IMR-90 (cell line): ENCODE measurements around the gene ANKIB1. TPM values are rescaled to one million over a fixed set of nuclear protein-coding genes. Genes with fewer than 3 reads are reported as not detected.

ENCODE experiments used
- ATAC-seq: fragments of 200-7000 bp; cut with Tn5 transposase; 2 replicates; pipeline ENCODE4 v1.9.1; 2020; ENCODE audit warnings: low read depth, mild to moderate bottlenecking, moderate library complexity
- BruUV-seq: library from RNA; stranded (reverse); fragments of 400-500 nt; replicated peaks from 2 replicates; lab custom pipeline; 2021; lab: Mats Ljungman, UMichigan
- CTCF ChIA-PET: fragments of 300-600 bp; formaldehyde crosslinking; extraction: SDS; loops from one replicate; lab custom pipeline; 2021; ENCODE audit warnings: antibody characterized with exemption; lab: Yijun Ruan, JAX
- POLR2A ChIA-PET: fragments of 300-600 bp; sonication (Branson Sonifier 250); formaldehyde crosslinking; loops from one replicate; lab custom pipeline; 2022; ENCODE audit warnings: antibody characterized with exemption; ENCODE audit not compliant: unreplicated experiment; lab: Charles Lee
- DNase-seq: peaks from one replicate; pipeline ENCODE4 v3.0.0; 2013
- H2AFZ ChIP-seq: replicated peaks from 2 replicates; pipeline ENCODE3; 2013; ENCODE audit warnings: low read length, mild to moderate bottlenecking; ENCODE audit not compliant: poor library complexity
- H2AK5ac ChIP-seq: 2 replicates; pipeline ENCODE4 v1.6.1; 2013; ENCODE audit warnings: low read depth, low read length, inconsistent platforms
- H2AK9ac ChIP-seq: replicated peaks from 2 replicates; pipeline ENCODE3; 2013; ENCODE audit warnings: mild to moderate bottlenecking, low read depth, low read length, moderate library complexity; ENCODE audit not compliant: poor library complexity
- H2BK120ac ChIP-seq: 2 replicates; pipeline ENCODE4 v1.6.1; 2013; ENCODE audit warnings: low read depth, low read length, inconsistent platforms
- H2BK15ac ChIP-seq: 3 replicates; pipeline ENCODE4 v1.6.1; 2013; ENCODE audit warnings: low read depth, low read length, inconsistent platforms
- H2BK20ac ChIP-seq: 2 replicates; pipeline ENCODE4 v1.6.1; 2013; ENCODE audit warnings: low read depth, mild to moderate bottlenecking, inconsistent platforms, low read length, moderate library complexity
- H2BK5ac ChIP-seq: 2 replicates; pipeline ENCODE4 v1.6.1; 2013; ENCODE audit warnings: mild to moderate bottlenecking, low read depth, low read length, inconsistent platforms; ENCODE audit not compliant: poor library complexity, severe bottlenecking
- H3K14ac ChIP-seq: replicated peaks from 2 replicates; pipeline ENCODE4 v1.6.1; 2013; ENCODE audit warnings: low read depth, low read length, inconsistent platforms
- H3K18ac ChIP-seq: 2 replicates; pipeline ENCODE4 v1.6.1; 2013; ENCODE audit warnings: low read depth, low read length, control low read depth
- H3K23ac ChIP-seq: 2 replicates; pipeline ENCODE4 v1.6.1; 2013; ENCODE audit warnings: low read depth, low read length, inconsistent platforms
- H3K27ac ChIP-seq: 2 replicates; pipeline ENCODE4 v1.5.1; 2013; ENCODE audit warnings: mild to moderate bottlenecking, control low read depth, low read length; ENCODE audit not compliant: insufficient read depth
- H3K27me3 ChIP-seq: 2 replicates; pipeline ENCODE4 v1.6.1; 2013; ENCODE audit warnings: low read length; ENCODE audit not compliant: control insufficient read depth, insufficient read depth
- H3K36me3 ChIP-seq: 2 replicates; pipeline ENCODE4 v1.6.1; 2013; ENCODE audit warnings: low read length, mixed read lengths; ENCODE audit not compliant: control insufficient read depth, insufficient read depth
- H3K4ac ChIP-seq: 2 replicates; pipeline ENCODE4 v1.6.1; 2013; ENCODE audit warnings: low read depth, low read length, inconsistent platforms
- H3K4me1 ChIP-seq: 2 replicates; pipeline ENCODE4 v1.6.1; 2013; ENCODE audit warnings: low read length, mixed read lengths; ENCODE audit not compliant: control insufficient read depth, insufficient read depth
- H3K4me2 ChIP-seq: 2 replicates; pipeline ENCODE4 v1.6.1; 2013; ENCODE audit warnings: low read depth, mild to moderate bottlenecking, control low read depth, low read length, moderate library complexity
- H3K4me3 ChIP-seq: 2 replicates; pipeline ENCODE4 v1.5.1; 2013; ENCODE audit warnings: low read depth, mild to moderate bottlenecking, control low read depth, low read length, moderate library complexity; ENCODE audit not compliant: insufficient read depth
- H3K56ac ChIP-seq: 2 replicates; pipeline ENCODE4 v1.6.1; 2013; ENCODE audit warnings: low read length, inconsistent platforms; ENCODE audit not compliant: insufficient read depth; ENCODE audit errors: extremely low read depth
- H3K79me1 ChIP-seq, 2 experiments: 2 replicates each; pipeline ENCODE4 v1.6.1; 2013; ENCODE audit warnings: low read length in 2 of 2, inconsistent platforms in 1 of 2, low read depth in 1 of 2
- H3K9ac ChIP-seq: 2 replicates; pipeline ENCODE4 v1.6.1; 2013; ENCODE audit warnings: low read depth, low read length, control low read depth
- H3K9me1 ChIP-seq: 2 replicates; pipeline ENCODE4 v1.6.1; 2013; ENCODE audit warnings: low read length, inconsistent platforms; ENCODE audit not compliant: insufficient read depth
- H3K9me3 ChIP-seq: 2 replicates; pipeline ENCODE4 v1.6.1; 2013; ENCODE audit warnings: low read length; ENCODE audit not compliant: control insufficient read depth, insufficient read depth
- H4K20me1 ChIP-seq: 2 replicates; pipeline ENCODE4 v1.6.1; 2013; ENCODE audit warnings: low read length, inconsistent platforms; ENCODE audit not compliant: insufficient read depth
- H4K5ac ChIP-seq: 2 replicates; pipeline ENCODE4 v1.6.1; 2013; ENCODE audit warnings: mild to moderate bottlenecking, low read depth, low read length, control low read depth
- H4K8ac ChIP-seq, 2 experiments: 2 replicates each; pipeline ENCODE4 v1.6.1; 2013; ENCODE audit warnings: low read depth in 2 of 2, low read length in 2 of 2, control low read depth in 1 of 2, inconsistent platforms in 1 of 2
- H4K91ac ChIP-seq: 2 replicates; pipeline ENCODE4 v1.6.1; 2013; ENCODE audit warnings: low read depth, low read length, inconsistent platforms; ENCODE audit not compliant: insufficient read depth
- BHLHE40 ChIP-seq: fragments of 150-350 bp; IDR thresholded peaks from 2 replicates; pipeline ENCODE4 v1.6.1; 2016; ENCODE audit warnings: mild to moderate bottlenecking, low read depth, low read length
- CEBPB ChIP-seq: IDR thresholded peaks from 2 replicates; pipeline ENCODE4 v1.6.1; 2012; ENCODE audit warnings: low read depth, low read length, improper control_type of control experiment
- CHD1 ChIP-seq: IDR thresholded peaks from 2 replicates; pipeline ENCODE4 v1.6.1; 2012; ENCODE audit warnings: low read depth, low read length, improper control_type of control experiment
- FOS ChIP-seq: fragments of 150-350 bp; IDR thresholded peaks from 2 replicates; pipeline ENCODE4 v1.6.1; 2016; ENCODE audit warnings: low read depth, low read length
- MAFK ChIP-seq: IDR thresholded peaks from 2 replicates; pipeline ENCODE4 v1.6.1; 2012; ENCODE audit warnings: low read depth, low read length, improper control_type of control experiment
- MAZ ChIP-seq: IDR thresholded peaks from 2 replicates; pipeline ENCODE4 v1.6.1; 2012; ENCODE audit warnings: low read depth, mild to moderate bottlenecking, low read length, improper control_type of control experiment, moderate library complexity, borderline replicate concordance
- MXI1 ChIP-seq: IDR thresholded peaks from 2 replicates; pipeline ENCODE4 v1.6.1; 2012; ENCODE audit warnings: low read depth, mild to moderate bottlenecking, low read length, moderate library complexity, borderline replicate concordance
- NFE2L2 ChIP-seq: fragments of 150-350 bp; IDR thresholded peaks from 2 replicates; pipeline ENCODE4 v1.6.1; 2016; ENCODE audit warnings: low read depth, mild to moderate bottlenecking, low read length
- POLR2A ChIP-seq: IDR thresholded peaks from 2 replicates; pipeline ENCODE4 v1.6.1; 2012; ENCODE audit warnings: mild to moderate bottlenecking, low read depth, low read length
- RAD21 ChIP-seq: IDR thresholded peaks from 2 replicates; pipeline ENCODE4 v1.6.1; 2012; ENCODE audit warnings: low read length, improper control_type of control experiment
- RCOR1 ChIP-seq: IDR thresholded peaks from 2 replicates; pipeline ENCODE4 v1.6.1; 2012; ENCODE audit warnings: mild to moderate bottlenecking, low read length, improper control_type of control experiment; ENCODE audit not compliant: insufficient replicate concordance
- RFX5 ChIP-seq: IDR thresholded peaks from 2 replicates; pipeline ENCODE4 v1.8.0; 2012; ENCODE audit warnings: low read depth, mild to moderate bottlenecking, low read length, moderate library complexity
- SMC3 ChIP-seq: fragments of 150-350 bp; IDR thresholded peaks from 2 replicates; pipeline ENCODE4 v1.6.1; 2016; ENCODE audit warnings: low read depth, mild to moderate bottlenecking, antibody characterized with exemption, low read length, moderate library complexity
- USF2 ChIP-seq: fragments of 150-350 bp; IDR thresholded peaks from 2 replicates; pipeline ENCODE4 v1.6.1; 2017; ENCODE audit warnings: mild to moderate bottlenecking, antibody characterized with exemption, low read length, low read depth
- WGBS, 2 experiments: methylation state at CpG; one replicate each; pipeline versions ENCODE4 v1.1.5 to v1.1.7; 2013; ENCODE audit warnings: missing lambda C conversion rate in 2 of 2; ENCODE audit not compliant: insufficient read length in 1 of 2; ENCODE audit errors: extremely low coverage in 2 of 2; 5-methylcytosine and 5-hydroxymethylcytosine counted together
- dilution Hi-C: fragments of 300-500 bp; cut with HindIII; formaldehyde crosslinking; loops from one replicate; pipeline ENCODE4 v1.14.3; 2018; ENCODE audit warnings: low sequenced_read_pairs; ENCODE audit not compliant: unreplicated experiment
- in situ Hi-C: fragments of 300-500 bp; cut with MboI; formaldehyde crosslinking; loops from 3 replicates; pipeline ENCODE4 v1.14.3; 2019; ENCODE audit warnings: low sequenced_read_pairs, inconsistent platforms, mixed read lengths
- intact Hi-C: fragments of 100-400 bp; cut with micrococcal nuclease; formaldehyde crosslinking; loops from 2 replicates; pipeline ENCODE4 v1.10.0; 2022
- polyA plus RNA-seq, 3 experiments: library from polyadenylated mRNA; depleted of rRNA; stranded (reverse); fragments of >200 nt; gene quantifications; 2 replicates each; pipeline ENCODE4 v1.2.3, GENCODE V29; 2012; ENCODE audit warnings: low replicate concordance in 1 of 3
- total RNA-seq: library from RNA; depleted of rRNA; stranded (reverse); fragments of >200 nt; gene quantifications from 2 replicates; pipeline ENCODE4 v1.2.3, GENCODE V29; 2012
- TF ChIP-seq, protein P1 (sequence below): fragments of 150-350 bp; IDR thresholded peaks from 2 replicates; pipeline ENCODE4 v1.6.1; 2016; ENCODE audit warnings: low read depth, mild to moderate bottlenecking, low read length, moderate library complexity, borderline replicate concordance
- TF ChIP-seq, protein P2 (sequence below): conservative IDR thresholded peaks from 2 replicates; pipeline ENCODE4 v1.5.1; 2012; ENCODE audit warnings: mild to moderate bottlenecking, low read depth, low read length, improper control_type of control experiment

The ANKIB1 gene
- total and polyA plus RNA-seq, 2 of the 4 experiments (the other 2 are of a cell fraction) = 18.7 to 33.9 TPM

DNA sequence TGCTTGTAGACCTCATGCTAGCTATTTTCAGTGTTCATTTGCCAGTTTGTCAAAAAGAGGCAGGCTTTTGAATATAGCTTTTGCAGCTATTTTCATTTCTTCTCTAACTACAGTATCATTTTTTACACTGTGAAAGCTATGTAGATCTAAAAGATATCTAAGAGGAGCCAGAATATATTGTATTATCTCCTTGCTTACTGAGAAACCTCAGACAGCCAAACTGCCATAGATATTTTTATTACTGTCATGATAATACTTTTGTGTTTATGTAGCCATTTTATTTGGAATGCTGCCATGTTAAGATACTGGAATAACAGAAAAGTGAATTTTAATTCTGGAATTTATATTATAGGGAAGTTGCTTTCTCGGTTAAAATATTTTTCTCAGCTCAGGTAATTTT, 37.2 kb downstream of the ANKIB1 start:
- H3K4me2 ChIP-seq = no peak overlapping the region
- intact Hi-C loops = no loop called here
- no peak overlapping the region for H3K23ac ChIP-seq
- dilution Hi-C loops = no loop called here
- ChIA-PET POLR2A (no interaction called here), CTCF (interaction anchor here (0.6 to 1.2 kb wide), 2 partner anchors 13 to 60 kb away, joined by 4 to 5 read pairs; no protein-coding TSS in a partner anchor)
- no peak overlapping the region for H3K4me3 ChIP-seq
- in situ Hi-C loops = no loop called here
- no peaks in the 10 kb centered on the region for H3K36me3 ChIP-seq
- BruUV-seq = no TSS peak
- H3K9ac ChIP-seq = no peak overlapping the region
- WGBS, 2 experiments = no CpG with 5 or more reads among the region's 1 CpG
- no peak overlapping the region for H4K5ac ChIP-seq
- H2BK20ac ChIP-seq = no peak overlapping the region
- no peaks in the 10 kb centered on the region for H3K9me1 ChIP-seq
- no peak overlapping the region for H2BK15ac ChIP-seq
- H3K18ac ChIP-seq = no peak overlapping the region
- H3K27me3 ChIP-seq = no peaks in the 10 kb centered on the region
- H4K91ac ChIP-seq = no peak overlapping the region
- H3K9me3 ChIP-seq = no peaks in the 10 kb centered on the region
- no peak overlapping the region for H2BK5ac ChIP-seq
- H3K56ac ChIP-seq = no peak overlapping the region
- H2AK5ac ChIP-seq = no peak overlapping the region
- H3K4me1 ChIP-seq = peaks cover 2% of the 10 kb centered on the region; the same call in 1 of the 2 replicates
- no peak overlapping the region for H2AK9ac ChIP-seq
- peaks cover 24 to 39% of the 10 kb centered on the region in 2 experiments for H3K79me1 ChIP-seq
- TF ChIP-seq RAD21 (no peak), BHLHE40 (no peak), RCOR1 (no peak), NFE2L2 (no peak), MAFK (no peak), RFX5 (no peak), FOS (no peak), SMC3 (no peak), CHD1 (no peak), MXI1 (no peak), USF2 (no peak), POLR2A (no peak), MAZ (no peak), CEBPB (no peak)
- TF ChIP-seq, protein P1, sequence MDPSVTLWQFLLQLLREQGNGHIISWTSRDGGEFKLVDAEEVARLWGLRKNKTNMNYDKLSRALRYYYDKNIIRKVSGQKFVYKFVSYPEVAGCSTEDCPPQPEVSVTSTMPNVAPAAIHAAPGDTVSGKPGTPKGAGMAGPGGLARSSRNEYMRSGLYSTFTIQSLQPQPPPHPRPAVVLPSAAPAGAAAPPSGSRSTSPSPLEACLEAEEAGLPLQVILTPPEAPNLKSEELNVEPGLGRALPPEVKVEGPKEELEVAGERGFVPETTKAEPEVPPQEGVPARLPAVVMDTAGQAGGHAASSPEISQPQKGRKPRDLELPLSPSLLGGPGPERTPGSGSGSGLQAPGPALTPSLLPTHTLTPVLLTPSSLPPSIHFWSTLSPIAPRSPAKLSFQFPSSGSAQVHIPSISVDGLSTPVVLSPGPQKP = no peak
- TF ChIP-seq, protein P2, sequence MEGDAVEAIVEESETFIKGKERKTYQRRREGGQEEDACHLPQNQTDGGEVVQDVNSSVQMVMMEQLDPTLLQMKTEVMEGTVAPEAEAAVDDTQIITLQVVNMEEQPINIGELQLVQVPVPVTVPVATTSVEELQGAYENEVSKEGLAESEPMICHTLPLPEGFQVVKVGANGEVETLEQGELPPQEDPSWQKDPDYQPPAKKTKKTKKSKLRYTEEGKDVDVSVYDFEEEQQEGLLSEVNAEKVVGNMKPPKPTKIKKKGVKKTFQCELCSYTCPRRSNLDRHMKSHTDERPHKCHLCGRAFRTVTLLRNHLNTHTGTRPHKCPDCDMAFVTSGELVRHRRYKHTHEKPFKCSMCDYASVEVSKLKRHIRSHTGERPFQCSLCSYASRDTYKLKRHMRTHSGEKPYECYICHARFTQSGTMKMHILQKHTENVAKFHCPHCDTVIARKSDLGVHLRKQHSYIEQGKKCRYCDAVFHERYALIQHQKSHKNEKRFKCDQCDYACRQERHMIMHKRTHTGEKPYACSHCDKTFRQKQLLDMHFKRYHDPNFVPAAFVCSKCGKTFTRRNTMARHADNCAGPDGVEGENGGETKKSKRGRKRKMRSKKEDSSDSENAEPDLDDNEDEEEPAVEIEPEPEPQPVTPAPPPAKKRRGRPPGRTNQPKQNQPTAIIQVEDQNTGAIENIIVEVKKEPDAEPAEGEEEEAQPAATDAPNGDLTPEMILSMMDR = no peak
- ATAC-seq (no peak), DNase-seq (no peak)
- H2BK120ac ChIP-seq = no peak overlapping the region
- no peak overlapping the region for H3K4ac ChIP-seq
- H4K20me1 ChIP-seq = peaks cover 15% of the 10 kb centered on the region; the same call in 1 of the 2 replicates
- no peak overlapping the region for H3K27ac ChIP-seq
- no peak overlapping the region for H2AFZ ChIP-seq
- no peak overlapping the region for H3K14ac ChIP-seq
- no peak overlapping the region for H4K8ac ChIP-seq
